K562 (cell line): ENCODE results near the gene C8A. TPM values are rescaled to one million over a fixed set of nuclear protein-coding genes. Genes with fewer than 3 reads are reported as not detected.

Experiments used
- ATAC-seq: fragments of 200-7000 bp; cut with Tn5 transposase; 3 replicates; pipeline ENCODE4 v1.9.1; 2020; ENCODE audit warnings: moderate library complexity
- BruUV-seq: library from RNA; stranded (reverse); fragments of 400-500 nt; replicated peaks from 2 replicates; lab custom pipeline; 2021; lab: Mats Ljungman, UMichigan
- CTCF ChIA-PET: fragments of 300-600 bp; formaldehyde crosslinking; extraction: SDS; loops from one replicate; lab custom pipeline; 2021; ENCODE audit warnings: low intra/inter-chr PET ratio; lab: Yijun Ruan, JAX
- POLR2A ChIA-PET: fragments of 300-600, 350-650 bp; sonication (Branson Sonifier 250); formaldehyde crosslinking; extraction: SDS; loops from one replicate; lab custom pipeline; 2021; ENCODE audit warnings: antibody characterized with exemption, inconsistent platforms; lab: Yijun Ruan, JAX
- DNase-seq, 4 experiments: peaks; one replicate each; pipeline versions ENCODE4 v3.0.0 to v3.0.0-alpha.2; 2011 to 2018; ENCODE audit warnings: low spot score in 3 of 4, mixed read lengths in 3 of 4; ENCODE audit errors: extremely low read depth in 1 of 4
- FAIRE-seq: peaks from 2 replicates; lab custom pipeline; 2011; peaks lifted over from hg19 to GRCh38; lab: Jason Lieb, UNC
- H2AFZ ChIP-seq: 2 replicates; pipeline ENCODE4 v1.6.0; 2011; ENCODE audit warnings: low read depth, low read length, control low read depth, inconsistent platforms
- H3K27ac ChIP-seq: fragments of 200-600 bp; 3 replicates; pipeline ENCODE4 v1.8.0; 2011; ENCODE audit warnings: low read depth, mild to moderate bottlenecking, control low read depth, inconsistent platforms, low read length, moderate library complexity, mixed read lengths; ENCODE audit errors: extremely low read depth
- H3K27me3 ChIP-seq, 2 experiments: fragments of 300-600 bp in 1 of 2; 2 replicates in 1 of 2; 3 replicates in 1 of 2; pipeline versions ENCODE4 v1.6.0 to v1.8.0; 2011; ENCODE audit warnings: inconsistent platforms in 2 of 2, low read length in 2 of 2, mild to moderate bottlenecking in 1 of 2, mixed read lengths in 1 of 2, moderate library complexity in 1 of 2; ENCODE audit not compliant: control insufficient read depth in 2 of 2, insufficient read depth in 2 of 2
- H3K36me3 ChIP-seq: fragments of 300-600 bp; 3 replicates; pipeline ENCODE4 v1.8.0; 2011; ENCODE audit warnings: mild to moderate bottlenecking, low read length, inconsistent platforms; ENCODE audit not compliant: control insufficient read depth, insufficient read depth
- H3K4me1 ChIP-seq, 2 experiments: fragments of 200-600 bp in 1 of 2; replicated peaks in 1 of 2; 2 replicates in 1 of 2; 3 replicates in 1 of 2; pipeline versions ENCODE4 v1.5.1 to v1.8.0; 2011; ENCODE audit warnings: inconsistent platforms in 2 of 2, low read length in 2 of 2, mild to moderate bottlenecking in 1 of 2, mixed read lengths in 1 of 2, moderate library complexity in 1 of 2; ENCODE audit not compliant: control insufficient read depth in 2 of 2, insufficient read depth in 2 of 2
- H3K4me2 ChIP-seq: 2 replicates; pipeline ENCODE4 v1.6.1; 2011; ENCODE audit warnings: low read length, control low read depth, inconsistent platforms, mixed read lengths; ENCODE audit not compliant: insufficient read depth
- H3K4me3 ChIP-seq: fragments of 200-600 bp; sonication (generic), shearing (Covaris generic); 2 replicates; pipeline ENCODE4 v1.5.1; 2016; ENCODE audit warnings: control low read depth, inconsistent platforms
- H3K79me2 ChIP-seq: fragments of 200-600 bp; 3 replicates; pipeline ENCODE4 v1.8.0; 2011; ENCODE audit warnings: low read length, inconsistent platforms; ENCODE audit not compliant: control insufficient read depth, insufficient read depth
- H3K9ac ChIP-seq, 2 experiments: 2 replicates each; pipeline versions ENCODE4 v1.6.0 to v1.6.1; 2011; ENCODE audit warnings: low read depth in 2 of 2, low read length in 2 of 2, control low read depth in 1 of 2, inconsistent platforms in 1 of 2, mild to moderate bottlenecking in 1 of 2, mixed read lengths in 1 of 2; ENCODE audit not compliant: insufficient read depth in 1 of 2
- H3K9me1 ChIP-seq: one replicate; pipeline ENCODE4 v1.6.0; 2011; ENCODE audit warnings: inconsistent platforms, mild to moderate bottlenecking, low read length, moderate library complexity; ENCODE audit not compliant: control insufficient read depth, insufficient read depth
- H3K9me3 ChIP-seq: replicated peaks from 2 replicates; pipeline ENCODE4 v1.5.1; 2011; ENCODE audit warnings: low read depth, low read length, inconsistent platforms; ENCODE audit not compliant: control insufficient read depth, insufficient read depth
- H4K20me1 ChIP-seq: replicated peaks from 2 replicates; pipeline ENCODE4 v1.6.1; 2011; ENCODE audit warnings: low read length, inconsistent platforms, mixed read lengths; ENCODE audit not compliant: control insufficient read depth, insufficient read depth
- CEBPG ChIP-seq, 3 experiments: fragments of 200-800 bp in 1 of 3; sonication (Bioruptor generic) in 1 of 3; sonication (generic) in 1 of 3; formaldehyde crosslinking in 1 of 3; IDR thresholded peaks in 2 of 3; conservative IDR thresholded peaks in 1 of 3; 2 replicates each; pipeline versions ENCODE4 v1.6.1 to v1.8.0; 2016 to 2022; ENCODE audit warnings: missing compliant biosample characterization in 2 of 3, missing genetic modification characterization in 2 of 3, mild to moderate bottlenecking in 1 of 3, missing genetic modification reagents in 1 of 3
- NFE2L1 ChIP-seq: fragments of 450-650 bp; IDR thresholded peaks from 2 replicates; pipeline ENCODE4 v1.6.1; 2016; ENCODE audit warnings: missing genetic modification characterization, low read depth, mild to moderate bottlenecking, missing compliant biosample characterization, moderate library complexity, borderline replicate concordance
- ZNF507 ChIP-seq: conservative IDR thresholded peaks from 2 replicates; pipeline ENCODE4 v1.6.1; 2017; ENCODE audit warnings: missing genetic modification characterization, missing compliant biosample characterization
- WGBS: fragments of 100-300 bp; shearing (Covaris generic); methylation state at CpG from one replicate; pipeline ENCODE4 v1.1.6; 2016; ENCODE audit warnings: low coverage, mixed read lengths; ENCODE audit not compliant: insufficient coverage; ENCODE audit errors: missing lambda C conversion rate; 5-methylcytosine and 5-hydroxymethylcytosine counted together
- in situ Hi-C: fragments of 300-500 bp; cut with MboI; formaldehyde crosslinking; loops from 4 replicates; pipeline ENCODE4 v1.15.0; 2018; ENCODE audit warnings: inconsistent platforms, mixed read lengths
- intact Hi-C: fragments of 100-400 bp; cut with micrococcal nuclease; formaldehyde crosslinking; loops from 2 replicates; pipeline ENCODE4 v1.14.2; 2022
- polyA plus RNA-seq, 8 experiments: library from polyadenylated mRNA; depleted of rRNA in 4 of 8; stranded (reverse) in 5 of 8; unstranded in 3 of 8; fragments of >200 nt; fragmentation: Nextera tagmentation in 2 of 8; fragmentation: Illumina TruSeq in 1 of 8; extraction: Ambion mirVana in 2 of 8; extraction: Trizol in 1 of 8; gene quantifications; 2 replicates each; pipeline versions ENCODE4 v1.2.1 to v1.2.3, GENCODE V29; 2011 to 2014; ENCODE audit warnings: inconsistent platforms in 1 of 8, missing spikeins in 1 of 8
- total RNA-seq, 7 experiments: library from RNA; depleted of rRNA in 6 of 7; stranded (reverse); fragments of >200 nt in 6 of 7; fragmentation: Illumina TruSeq in 2 of 7; extraction: Trizol in 2 of 7; gene quantifications; 2 replicates each; pipeline versions ENCODE4 v1.2.1 to v1.2.3, GENCODE V29; 2011 to 2021; ENCODE audit warnings: low replicate concordance in 1 of 7
- TF ChIP-seq, protein P1 (sequence below): fragments of 250-450 bp; sonication (Bioruptor Pico); IDR thresholded peaks from 2 replicates; pipeline ENCODE4 v1.8.0; 2021; ENCODE audit warnings: borderline replicate concordance, mild to moderate bottlenecking, moderate library complexity; ENCODE audit not compliant: poor library complexity, severe bottlenecking
- TF ChIP-seq, protein P2 (sequence below): fragments of 450-650 bp; formaldehyde crosslinking; IDR thresholded peaks from 2 replicates; pipeline ENCODE4 v1.4.0; 2020; ENCODE audit warnings: mild to moderate bottlenecking, moderate library complexity

C8A gene
- total and polyA plus RNA-seq, 9 of the 15 experiments (the other 6 are each of a cell fraction or from before 2014, with no cell fraction given) = 0.09 TPM; not detected in 8

DNA sequence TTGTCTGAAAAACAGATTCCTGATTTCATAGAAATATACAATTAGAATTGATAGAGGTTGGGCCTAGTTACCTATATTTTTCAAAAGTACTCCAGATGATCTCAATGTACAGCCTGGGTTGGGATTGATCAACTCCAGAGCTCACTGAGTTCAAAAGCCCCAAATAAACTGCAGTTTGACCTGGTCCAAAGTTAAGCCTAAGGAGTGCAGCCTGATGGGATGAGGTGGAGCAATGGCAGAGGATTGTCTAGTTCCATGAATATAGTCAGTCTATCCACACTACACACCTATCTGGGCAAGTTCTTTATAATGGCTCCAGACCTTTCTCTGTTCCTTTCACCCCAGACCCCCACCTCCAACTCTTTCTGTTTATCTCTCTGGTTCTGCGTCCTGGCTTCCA lies 49.2 kb downstream of the C8A start (continued):
- TF ChIP-seq, protein P1, sequence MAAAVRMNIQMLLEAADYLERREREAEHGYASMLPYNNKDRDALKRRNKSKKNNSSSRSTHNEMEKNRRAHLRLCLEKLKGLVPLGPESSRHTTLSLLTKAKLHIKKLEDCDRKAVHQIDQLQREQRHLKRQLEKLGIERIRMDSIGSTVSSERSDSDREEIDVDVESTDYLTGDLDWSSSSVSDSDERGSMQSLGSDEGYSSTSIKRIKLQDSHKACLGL (CRISPR knock-in tag) = no peak
- no peak for TF ChIP-seq NFE2L1 (tag)
- no peak for TF ChIP-seq CEBPG (CRISPR knock-in tag; IDR thresholded peaks at IDR 0.05)
- no peak for TF ChIP-seq CEBPG (tag; conservative IDR thresholded peaks at IDR 0.05 in 1 of 2, IDR thresholded peaks at IDR 0.05 in 1 of 2)
- no peak for TF ChIP-seq ZNF507 (tag)

DNA sequence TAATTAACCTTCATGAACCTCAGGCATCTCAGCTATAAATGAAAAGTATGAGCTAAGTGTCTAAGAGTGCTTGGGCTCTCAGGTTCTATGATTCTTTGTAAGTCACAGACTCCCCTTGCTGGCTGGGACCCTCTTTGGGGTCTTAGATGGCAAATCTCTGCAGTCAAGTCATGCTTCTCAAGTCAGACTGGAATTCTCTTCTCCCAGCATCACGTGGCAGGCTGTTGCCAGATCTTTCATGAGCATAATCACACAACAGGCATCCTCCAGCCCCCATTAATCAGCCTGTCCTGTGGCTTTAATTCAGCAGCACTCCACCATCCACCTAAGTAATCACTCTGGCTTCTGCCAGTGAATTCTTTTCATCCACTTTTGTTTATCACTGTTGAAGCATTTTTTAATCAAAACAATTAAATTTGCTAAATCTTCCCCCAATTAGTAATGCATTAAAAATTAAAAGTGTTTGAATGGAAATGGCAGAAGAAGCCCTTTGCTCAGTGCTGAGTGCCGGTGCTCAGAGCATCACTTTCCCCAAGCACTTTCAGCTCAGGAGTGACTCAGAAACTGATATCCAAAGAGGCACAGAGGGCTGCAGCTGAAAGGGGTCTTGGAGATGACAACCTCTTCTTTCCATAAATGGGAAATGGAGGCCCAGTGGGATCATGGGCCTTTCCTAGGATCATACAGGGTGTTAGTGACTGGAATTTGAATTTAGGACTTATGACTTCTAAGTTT lies 50.2 kb downstream of the C8A start:
- Histone ChIP-seq H3K4me1 (no peaks in the 10 kb centered on the region), H3K9me3 (no peaks in the 10 kb centered on the region), H3K9me1 (no peaks in the 10 kb centered on the region), H3K79me2 (no peaks in the 10 kb centered on the region), H3K27ac (no peak overlapping the region), H3K4me2 (no peak overlapping the region), H2AFZ (no peak overlapping the region), H4K20me1 (no peaks in the 10 kb centered on the region), H3K27me3 (no peaks in the 10 kb centered on the region), H3K9ac (no peak overlapping the region), H3K36me3 (no peaks in the 10 kb centered on the region), H3K4me3 (no peak overlapping the region)
- ChIA-PET CTCF (no interaction called here), POLR2A (interaction anchor here (0.9 kb wide), 1 partner anchor 54 kb away, joined by 4 read pairs; no protein-coding TSS in a partner anchor)
- BruUV-seq = no TSS peak
- in situ Hi-C loops (no loop called here), intact Hi-C loops (no loop called here)
- ATAC-seq (no peak), DNase-seq (no peak), FAIRE-seq (no peak)
- 4% methylated on average over 2 of the region's 2 CpGs for WGBS
- TF ChIP-seq, protein P2, sequence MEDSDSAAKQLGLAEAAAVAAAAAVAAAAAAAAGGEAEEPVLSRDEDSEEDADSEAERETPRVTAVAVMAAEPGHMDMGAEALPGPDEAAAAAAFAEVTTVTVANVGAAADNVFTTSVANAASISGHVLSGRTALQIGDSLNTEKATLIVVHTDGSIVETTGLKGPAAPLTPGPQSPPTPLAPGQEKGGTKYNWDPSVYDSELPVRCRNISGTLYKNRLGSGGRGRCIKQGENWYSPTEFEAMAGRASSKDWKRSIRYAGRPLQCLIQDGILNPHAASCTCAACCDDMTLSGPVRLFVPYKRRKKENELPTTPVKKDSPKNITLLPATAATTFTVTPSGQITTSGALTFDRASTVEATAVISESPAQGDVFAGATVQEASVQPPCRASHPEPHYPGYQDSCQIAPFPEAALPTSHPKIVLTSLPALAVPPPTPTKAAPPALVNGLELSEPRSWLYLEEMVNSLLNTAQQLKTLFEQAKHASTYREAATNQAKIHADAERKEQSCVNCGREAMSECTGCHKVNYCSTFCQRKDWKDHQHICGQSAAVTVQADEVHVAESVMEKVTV = no peak
